Measurements from ENCODE around the gene PLEKHD1. TPM values are rescaled to one million over a fixed set of nuclear protein-coding genes. Genes with fewer than 3 reads are reported as not detected.
A peak's percentile ranks its signal among the peaks of the same experiment; 100 is the strongest.

PLEKHD1 gene
- total and polyA plus RNA-seq, 9 of the 15 experiments (the other 6 are each of a cell fraction or from before 2014, with no cell fraction given): not detected

- DNase-seq (ENCODE audit: extremely low read depth in 1 of 4, low spot score in 3 of 4) (no peak), FAIRE-seq (no peak), ATAC-seq (no peak)
- Histone ChIP-seq H3K4me1 (replicated peaks in 1 of 2; ENCODE audit: control insufficient read depth in 2 of 2, insufficient read depth in 2 of 2, low read length in 2 of 2) (no peaks in the 10 kb centered on the region; a peak in 1 of 5 replicates), H3K27me3 (ENCODE audit: control insufficient read depth in 2 of 2, insufficient read depth in 2 of 2, low read length in 2 of 2) (peaks cover 2 to 12% of the 10 kb centered on the region in 2 experiments; a peak in 3 of 5 replicates), H3K9me3 (replicated peaks; ENCODE audit: control insufficient read depth, insufficient read depth, low read depth, low read length) (no peaks in the 10 kb centered on the region), H3K4me3 (no peak overlapping the region), H3K4me2 (ENCODE audit: insufficient read depth, low read length) (no peak overlapping the region), H2AFZ (ENCODE audit: low read depth, low read length) (no peak overlapping the region), H3K79me2 (ENCODE audit: control insufficient read depth, insufficient read depth, low read length) (no peaks in the 10 kb centered on the region), H3K9ac (ENCODE audit: insufficient read depth in 1 of 2, low read depth in 2 of 2, low read length in 2 of 2) (no peak overlapping the region), H3K27ac (ENCODE audit: extremely low read depth, low read depth, low read length) (no peak overlapping the region), H4K20me1 (replicated peaks; ENCODE audit: control insufficient read depth, insufficient read depth, low read length) (no peaks in the 10 kb centered on the region), H3K36me3 (ENCODE audit: control insufficient read depth, insufficient read depth, low read length) (no peaks in the 10 kb centered on the region), H3K9me1 (ENCODE audit: control insufficient read depth, insufficient read depth, low read length) (no peaks in the 10 kb centered on the region)
- TF ChIP-seq RBBP5 (IDR thresholded peaks at IDR 0.05; ENCODE audit: borderline replicate concordance, insufficient read depth, low read length, poor library complexity, severe bottlenecking): no peak
- peak; percentile 42; the same call in 1 of the 2 replicates for TF ChIP-seq NFIC (IDR thresholded peaks at IDR 0.05)
- intact Hi-C loops (cut with micrococcal nuclease): no loop called here
- ChIA-PET POLR2A (no interaction called here), CTCF (ENCODE audit: low intra/inter-chr PET ratio) (no interaction called here)
- WGBS (ENCODE audit: insufficient coverage, low coverage, missing lambda C conversion rate): 19% methylated on average over 3 of the region's 4 CpGs
- in situ Hi-C loops (cut with MboI): loop anchor here (25.0 kb wide), 1 partner anchor 483 kb away; no protein-coding TSS in a partner anchor
- BruUV-seq (replicated peaks): no TSS peak
Measured at GRCh38 chr14:69554500-69554899, 70.0 kb downstream of the PLEKHD1 start.

GRCh38 chr14:69558774-69559173 lies 74.2 kb downstream of the PLEKHD1 start:
- H3K36me3 ChIP-seq (ENCODE audit: control insufficient read depth, insufficient read depth, low read length): no peaks in the 10 kb centered on the region
- in situ Hi-C loops (cut with MboI): loop anchor here (25.0 kb wide), 1 partner anchor 479 kb away; no protein-coding TSS in a partner anchor
- ChIA-PET CTCF (ENCODE audit: low intra/inter-chr PET ratio) (interaction anchor here (0.6 kb wide), 1 partner anchor 20 kb away, joined by 4 read pairs; no protein-coding TSS in a partner anchor), POLR2A (no interaction called here)
- H3K4me3 ChIP-seq: no peak overlapping the region
- H3K9ac ChIP-seq (ENCODE audit: insufficient read depth in 1 of 2, low read depth in 2 of 2, low read length in 2 of 2): no peak overlapping the region
- intact Hi-C loops (cut with micrococcal nuclease): no loop called here
- H2AFZ ChIP-seq (ENCODE audit: low read depth, low read length): no peak overlapping the region
- no peak overlapping the region for H3K4me2 ChIP-seq (ENCODE audit: insufficient read depth, low read length)
- no peaks in the 10 kb centered on the region for H4K20me1 ChIP-seq (replicated peaks; ENCODE audit: control insufficient read depth, insufficient read depth, low read length)
- peaks cover 4 to 20% of the 10 kb centered on the region in 2 experiments; a peak in 3 of 5 replicates for H3K27me3 ChIP-seq (ENCODE audit: control insufficient read depth in 2 of 2, insufficient read depth in 2 of 2, low read length in 2 of 2)
- no peaks in the 10 kb centered on the region for H3K79me2 ChIP-seq (ENCODE audit: control insufficient read depth, insufficient read depth, low read length)
- TF ChIP-seq ZNF512 (tag; IDR thresholded peaks at IDR 0.05) (peak; percentile 80), HES1 (IDR thresholded peaks at IDR 0.05; ENCODE audit: low read depth) (no peak)
- H3K4me1 ChIP-seq (replicated peaks in 1 of 2; ENCODE audit: control insufficient read depth in 2 of 2, insufficient read depth in 2 of 2, low read length in 2 of 2): no peaks in the 10 kb centered on the region; a peak in 1 of 5 replicates
- H3K9me1 ChIP-seq (ENCODE audit: control insufficient read depth, insufficient read depth, low read length): no peaks in the 10 kb centered on the region
- WGBS (ENCODE audit: insufficient coverage, low coverage, missing lambda C conversion rate): 0% methylated on average over 1 of the region's 4 CpGs
- no peak for DNase-seq (ENCODE audit: extremely low read depth in 1 of 4, low spot score in 3 of 4)
- ATAC-seq: no peak
- no peak overlapping the region for H3K27ac ChIP-seq (ENCODE audit: extremely low read depth, low read depth, low read length)
- no TSS peak for BruUV-seq (replicated peaks)
- H3K9me3 ChIP-seq (replicated peaks; ENCODE audit: control insufficient read depth, insufficient read depth, low read depth, low read length): no peaks in the 10 kb centered on the region
- FAIRE-seq: no peak

All from K562 (cell line).